ENCODE data around the gene DAND5.
A peak's percentile ranks its signal among the peaks of the same experiment; 100 is the strongest.
"Not testable (repeated sequence)": the region's sequence is repeated elsewhere in the genome, so short reads cannot be mapped to it uniquely, and the experiment has no call there.

Gene DAND5

GRCh38 chr19:12967907-12968306 lies 1.5 kb upstream of the DAND5 start:
- DNase-seq = no peak

- DNase-seq = no peak
These were observed 869 bp downstream of the DAND5 start for GRCh38 chr19:12970070-12970820.

GRCh38 chr19:12973236-12973635 lies 3.9 kb downstream of the DAND5 start:
- no peak for DNase-seq

GRCh38 chr19:12974301-12975220 lies 5.2 kb downstream of the DAND5 start:
- no peak for DNase-seq

GRCh38 chr19:12975221-12975741 lies 5.9 kb downstream of the DAND5 start:
- DNase-seq = no peak

GRCh38 chr19:12976109-12976508 lies 6.7 kb downstream of the DAND5 start:
- not testable (repeated sequence) for DNase-seq

- DNase-seq = no peak
These were observed 10.6 kb downstream of the DAND5 start for GRCh38 chr19:12979974-12980373.

- no peak for DNase-seq
These were observed 13.3 kb downstream of the DAND5 start for GRCh38 chr19:12982648-12983047.

- DNase-seq = no peak
These were observed 13.7 kb downstream of the DAND5 start for GRCh38 chr19:12983091-12983490.

- peak; percentile 63 to 88 (median 76) for DNase-seq
These were observed 14.3 kb downstream of the DAND5 start for GRCh38 chr19:12983542-12984142.

GRCh38 chr19:12984143-12984627 lies 14.8 kb downstream of the DAND5 start:
- DNase-seq = no peak

GRCh38 chr19:12984683-12985048 lies 15.3 kb downstream of the DAND5 start:
- no peak for DNase-seq

GRCh38 chr19:12985049-12985776 lies 15.8 kb downstream of the DAND5 start:
- no peak for DNase-seq

GRCh38 chr19:12986726-12987125 lies 17.4 kb downstream of the DAND5 start:
- no peak for DNase-seq

GRCh38 chr19:12987190-12987589 lies 17.8 kb downstream of the DAND5 start:
- no peak for DNase-seq

GRCh38 chr19:12987781-12988180 lies 18.4 kb downstream of the DAND5 start:
- no peak for DNase-seq

GRCh38 chr19:12990431-12990830 lies 21.1 kb downstream of the DAND5 start:
- no peak for DNase-seq

GRCh38 chr19:12990853-12991252 lies 21.5 kb downstream of the DAND5 start:
- DNase-seq = no peak

- no peak for DNase-seq
These were observed 21.9 kb downstream of the DAND5 start for GRCh38 chr19:12991296-12991695.

- no peak for DNase-seq
These were observed 23.4 kb downstream of the DAND5 start for GRCh38 chr19:12992729-12993128.

GRCh38 chr19:12993562-12993961 lies 24.2 kb downstream of the DAND5 start:
- no peak for DNase-seq

All from stimulated activated naive CD4-positive, alpha-beta T cell (primary cell).